OCI-M2 (cell line): Measurements from ENCODE around the gene OR6V1.
"Not testable (repeated sequence)": the region's sequence is repeated elsewhere in the genome, so short reads cannot be mapped to it uniquely, and the experiment has no call there.

ENCODE experiments used
- DNase-seq: peaks from one replicate; lab custom pipeline; 2025; ENCODE audit not compliant: unreplicated experiment; lab: John Stamatoyannopoulos, UW

Gene OR6V1

DNA sequence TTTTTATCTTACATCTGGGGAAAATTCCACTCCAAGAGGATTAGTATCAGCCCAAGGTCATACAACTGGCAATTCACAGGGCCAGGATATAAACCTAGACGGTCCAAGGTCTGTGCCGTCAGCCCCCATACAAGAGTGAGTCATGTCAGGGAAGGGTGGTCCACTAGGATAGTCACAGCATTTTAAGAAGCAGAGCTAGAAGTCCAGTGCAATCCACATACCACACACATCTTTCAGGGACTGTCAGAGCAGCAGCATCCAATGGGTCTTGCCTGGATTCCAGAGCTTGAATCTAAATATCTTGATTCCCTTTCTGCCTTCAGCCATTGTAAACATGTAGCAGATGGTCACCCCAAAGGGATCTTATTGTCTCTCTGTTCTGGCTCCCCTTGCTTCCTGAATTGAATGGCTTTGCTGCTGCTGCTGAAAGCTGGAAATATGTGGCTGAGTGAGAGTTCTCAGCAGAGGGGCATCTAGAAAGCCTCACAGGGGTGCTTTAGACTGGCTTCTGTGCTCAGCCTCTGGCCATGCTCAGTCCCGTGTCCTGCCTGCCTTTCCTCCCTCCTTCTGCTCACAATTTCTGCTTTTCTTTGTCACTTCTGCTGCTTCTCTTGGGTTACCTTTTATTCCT, 9.9 kb upstream of the OR6V1 start:
- DNase-seq: no peak

DNA sequence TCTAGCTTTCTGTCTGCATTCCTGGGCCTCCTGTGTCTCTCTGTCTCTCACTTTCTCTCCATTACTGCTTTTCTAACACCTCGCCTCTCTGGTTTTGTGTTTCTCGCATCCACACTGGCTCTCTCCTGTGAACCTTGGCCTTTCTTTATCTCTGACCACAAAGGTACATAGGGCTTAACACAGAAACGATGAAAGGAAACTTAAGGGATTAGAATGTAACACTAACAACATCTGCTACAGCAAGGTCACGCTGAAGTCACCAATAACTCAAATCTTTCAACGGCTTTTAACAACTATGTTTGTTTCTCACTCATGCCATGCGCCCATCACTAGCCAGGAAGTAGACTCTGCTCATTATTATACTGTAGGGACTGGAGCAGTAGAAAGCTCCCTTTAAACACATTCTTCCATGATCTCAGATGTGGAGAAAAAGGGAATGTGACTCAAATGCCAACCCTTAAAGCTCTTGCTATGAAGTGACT, 9.3 kb upstream of the OR6V1 start:
- DNase-seq: no peak

DNA sequence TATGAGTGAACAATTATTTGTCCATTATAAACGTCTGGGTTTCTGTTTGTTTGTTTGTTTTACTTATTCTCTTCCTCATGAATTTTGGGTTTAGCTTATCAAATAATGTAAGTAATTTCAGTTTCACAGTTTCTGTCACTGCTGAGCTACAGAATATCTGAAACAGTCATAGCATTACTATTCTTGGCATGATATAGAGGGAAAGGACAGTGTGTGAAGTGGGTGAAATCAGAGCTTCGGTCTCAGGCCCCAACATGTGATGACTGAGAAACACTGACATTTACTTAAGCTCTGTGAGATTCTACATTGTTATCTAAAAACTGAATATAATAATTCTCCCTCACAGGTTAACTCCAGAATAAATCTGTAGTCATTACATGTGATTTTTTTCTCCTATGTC, 8.8 kb upstream of the OR6V1 start:
- DNase-seq: no peak

DNA sequence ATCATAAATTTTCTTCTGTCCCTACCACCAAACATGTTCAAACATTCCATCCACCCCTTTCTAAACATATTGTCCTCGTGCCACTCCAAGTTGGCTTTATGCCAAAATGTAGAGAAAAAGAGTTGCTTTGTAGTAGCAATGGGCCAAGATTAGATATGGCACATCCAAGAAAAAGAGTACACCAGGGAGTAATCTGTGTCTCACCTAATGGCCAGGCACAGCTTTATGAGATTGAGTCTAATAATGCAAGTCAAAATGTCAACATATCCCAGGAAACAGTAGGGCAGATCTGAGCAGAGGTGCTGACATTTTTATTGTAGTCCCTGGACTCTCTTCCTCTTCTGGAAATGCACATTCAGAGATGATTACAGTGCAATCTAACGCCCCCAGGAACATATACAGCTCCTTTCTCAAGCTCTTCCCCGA, 5.7 kb upstream of the OR6V1 start:
- DNase-seq: no peak

DNA sequence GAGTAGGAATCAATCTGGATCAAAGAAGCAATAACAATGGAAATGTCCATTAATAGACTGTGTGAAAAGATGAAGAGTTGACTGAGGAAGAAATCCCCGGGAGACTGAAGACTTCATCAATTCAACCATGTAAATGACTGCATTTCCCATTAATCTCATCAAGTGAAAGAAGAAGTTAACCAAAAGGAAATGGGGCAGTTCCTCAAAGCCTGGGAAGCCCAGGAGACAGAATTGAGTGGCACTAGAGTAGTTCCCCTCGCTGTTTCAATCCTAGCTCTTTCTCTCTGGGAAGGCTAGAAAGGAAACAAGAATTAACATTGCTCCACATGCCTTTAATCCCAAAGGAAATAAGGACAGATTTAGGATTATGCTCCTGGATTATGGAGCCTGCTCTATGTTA, 4.8 kb upstream of the OR6V1 start:
- DNase-seq: no peak

DNA sequence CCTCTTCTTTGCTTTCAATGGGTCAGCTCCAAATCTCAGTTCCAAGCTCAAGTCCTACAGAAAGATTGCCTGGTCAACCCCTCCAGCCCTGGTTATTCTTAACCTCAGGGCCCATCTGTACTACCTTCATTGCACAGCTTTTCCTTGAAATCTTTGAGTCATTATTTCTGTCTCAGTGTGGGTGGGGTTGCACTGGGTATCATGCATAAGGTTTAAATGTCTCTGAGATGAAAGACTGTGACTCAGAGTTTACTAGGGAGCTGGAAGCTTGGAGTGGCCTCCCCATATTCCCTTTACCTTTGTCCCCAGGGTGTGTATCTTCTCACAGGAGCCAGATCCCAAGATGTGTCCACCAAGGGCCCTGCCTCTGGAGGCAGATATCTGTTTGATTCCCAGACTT, 3.3 kb upstream of the OR6V1 start:
- no peak for DNase-seq

DNA sequence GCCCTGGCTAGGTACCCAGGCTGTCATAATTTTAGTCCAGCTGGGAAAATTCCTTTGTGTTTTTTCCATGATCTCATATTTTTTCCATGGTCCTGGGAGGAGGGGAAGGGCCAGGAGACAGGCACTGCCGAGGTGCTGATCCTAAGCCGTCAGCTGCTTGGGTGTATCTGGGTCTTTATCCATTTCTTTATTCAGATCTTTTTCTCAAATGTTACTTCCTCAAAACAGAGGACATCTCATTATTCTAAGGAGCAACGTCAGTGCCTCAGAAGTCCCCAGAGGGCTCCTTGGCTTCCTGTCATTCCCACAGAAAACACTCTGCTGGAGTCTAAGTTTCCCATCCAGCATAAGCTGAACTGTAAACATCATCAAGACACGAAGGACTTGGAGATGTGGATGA, 2.8 kb upstream of the OR6V1 start:
- DNase-seq: no peak

DNA sequence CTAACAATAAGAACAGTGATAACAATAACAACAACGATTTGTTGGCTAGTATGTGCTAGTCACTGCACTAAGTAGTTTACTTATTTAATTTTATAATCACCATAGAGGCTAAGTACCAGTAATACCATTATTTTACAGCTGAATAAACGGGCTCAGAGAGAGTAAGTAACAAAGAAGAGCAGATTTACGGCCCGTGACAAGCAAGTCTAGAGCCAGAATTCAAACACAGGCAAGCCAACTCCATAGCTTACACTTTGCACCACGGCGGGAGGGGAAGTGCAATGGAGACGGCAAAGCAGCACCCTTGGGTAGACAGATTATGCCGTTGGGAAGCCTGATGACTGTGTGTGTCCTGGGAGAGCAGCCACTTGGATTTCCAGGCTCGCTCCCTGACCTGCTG, 1.2 kb upstream of the OR6V1 start:
- no peak for DNase-seq

DNA sequence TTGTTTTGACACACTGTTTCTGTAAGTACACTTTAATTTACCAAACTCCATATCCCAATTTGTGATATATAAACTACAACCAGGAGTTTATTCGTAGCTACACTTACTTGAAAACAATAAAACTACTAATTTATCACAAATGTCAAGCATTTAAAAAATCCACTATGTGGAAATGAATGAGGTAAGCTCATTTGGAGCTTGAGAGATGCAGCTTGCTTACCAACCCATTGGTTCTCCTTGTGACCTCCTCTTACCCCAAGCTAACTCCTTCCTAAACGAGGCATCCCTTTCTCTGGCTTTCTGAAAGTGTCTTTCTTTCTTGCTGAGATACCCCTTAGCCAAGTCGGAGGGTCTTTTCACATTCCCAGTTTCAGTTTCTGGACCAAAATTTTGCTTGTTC, 2.5 kb downstream of the OR6V1 start:
- no peak for DNase-seq

DNA sequence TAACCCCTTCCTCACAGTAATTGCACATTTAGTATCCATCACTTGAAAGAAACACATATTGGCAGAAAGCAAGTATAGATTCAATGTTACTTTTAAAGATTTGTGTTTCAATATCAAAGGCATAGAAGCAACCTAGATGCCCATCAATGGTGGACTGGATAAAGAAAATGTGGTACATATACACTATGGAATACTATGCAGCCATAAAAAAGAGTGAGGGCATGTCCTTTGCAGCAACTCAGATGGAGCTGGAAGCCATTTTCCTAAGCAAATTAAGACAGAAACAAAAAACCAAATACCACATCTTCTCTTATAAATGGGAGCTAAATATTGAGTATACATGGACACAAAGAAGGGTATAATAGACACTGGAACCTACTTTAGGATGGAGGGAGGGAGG, 3.6 kb downstream of the OR6V1 start:
- DNase-seq: no peak

DNA sequence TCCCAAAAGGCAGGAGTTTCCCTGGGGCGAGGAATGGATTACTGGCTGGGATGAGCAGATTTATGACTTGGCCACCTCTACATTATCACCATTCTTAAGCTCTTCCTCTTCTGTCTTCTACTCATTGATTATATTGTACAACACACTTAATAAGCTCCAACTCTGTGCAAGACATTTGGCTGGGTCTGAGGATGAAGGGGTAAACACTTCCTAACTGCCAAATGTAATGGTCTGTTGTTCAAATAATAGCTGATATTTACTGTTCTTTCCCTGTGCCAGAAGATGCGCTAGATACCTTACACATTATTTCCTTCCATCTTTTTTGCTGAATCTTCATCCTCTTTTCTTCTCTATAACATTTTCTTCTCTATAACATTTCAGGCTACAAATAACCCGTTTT, 11.6 kb downstream of the OR6V1 start:
- no peak for DNase-seq

DNA sequence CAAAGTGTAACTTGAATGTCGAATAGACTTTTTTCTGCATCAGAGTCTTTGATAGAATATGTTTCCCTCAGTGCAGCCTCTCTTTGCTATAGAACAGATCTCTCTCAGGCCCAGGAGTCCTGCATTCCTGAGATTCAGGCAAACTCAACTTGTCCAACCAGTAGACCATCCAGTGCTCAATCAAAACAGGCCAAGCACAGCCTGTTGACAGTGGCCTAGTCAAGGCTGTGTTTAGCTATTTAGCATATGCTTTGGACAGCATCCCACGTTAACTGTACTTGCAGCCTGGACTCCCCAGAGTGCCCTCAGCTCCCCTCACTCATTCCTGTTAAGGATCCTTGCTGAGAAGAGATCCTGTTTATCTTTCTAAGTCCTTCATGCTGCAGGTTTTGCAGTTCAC, 16.3 kb downstream of the OR6V1 start:
- no peak for DNase-seq

DNA sequence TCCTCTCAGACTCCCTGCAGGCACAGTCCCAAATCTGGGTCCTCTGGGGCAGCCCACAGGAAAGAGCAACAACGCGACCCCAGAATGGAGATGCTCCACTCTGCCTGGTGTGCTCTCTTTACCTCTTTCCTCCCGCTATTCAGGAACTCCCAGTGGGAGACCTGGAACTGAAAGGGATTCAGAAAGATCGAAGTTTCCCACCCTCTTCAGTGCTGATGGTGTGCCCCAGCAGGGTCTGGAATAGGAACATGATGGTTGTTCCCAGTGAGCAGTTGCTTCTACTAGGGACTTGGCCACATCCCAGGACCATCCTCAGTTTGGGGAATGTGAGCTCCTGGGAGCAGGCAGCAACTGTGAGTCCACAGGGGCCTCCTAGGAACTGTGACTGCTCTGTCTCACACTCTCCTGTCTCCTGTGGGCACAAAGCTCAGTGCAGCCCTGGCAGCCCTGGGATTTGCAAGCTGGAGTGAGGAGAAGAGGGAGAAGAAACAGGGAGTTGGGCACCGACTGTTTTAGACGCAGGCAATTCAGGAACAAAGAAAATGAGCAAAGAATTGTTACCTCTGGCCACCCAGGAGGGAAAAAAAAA, 17.9 kb downstream of the OR6V1 start:
- DNase-seq: no peak

DNA sequence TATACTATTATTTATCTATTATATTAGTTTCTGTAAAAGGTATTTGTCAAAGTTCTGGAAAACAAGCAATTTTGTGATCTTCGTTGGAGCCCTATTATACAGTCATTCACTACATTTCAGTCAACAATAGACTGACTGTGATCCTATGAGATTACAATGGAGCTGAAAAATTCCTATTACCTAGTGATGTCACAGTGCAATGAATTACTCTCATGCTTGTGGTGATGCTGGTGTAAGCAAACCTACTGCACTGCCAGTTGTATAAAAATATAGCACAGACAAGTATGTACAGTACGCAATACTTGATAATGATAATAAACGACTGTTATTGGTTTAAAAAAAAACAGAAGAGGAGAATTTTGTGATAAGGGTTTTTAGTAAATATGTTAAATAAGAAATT, 21.4 kb downstream of the OR6V1 start:
- no peak for DNase-seq

DNA sequence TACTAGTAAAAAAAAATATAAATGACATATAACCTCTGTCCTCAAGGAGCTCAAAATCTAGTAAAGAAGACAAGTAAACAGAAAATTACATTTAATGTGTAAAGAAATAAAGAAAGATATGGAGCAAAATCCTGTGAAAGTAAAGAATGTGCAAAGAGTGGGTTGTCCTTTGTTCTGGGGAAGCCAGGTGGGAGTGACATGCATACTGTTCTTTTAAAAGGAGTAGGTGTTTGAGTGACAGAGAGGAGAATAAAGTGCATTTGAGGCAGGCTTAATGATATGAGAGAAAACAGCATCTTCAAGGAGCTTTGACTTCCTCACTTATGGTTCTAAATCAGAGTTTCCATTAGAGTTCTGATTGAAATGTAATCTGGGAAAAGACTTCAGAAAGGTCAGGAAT, 22.0 kb downstream of the OR6V1 start:
- no peak for DNase-seq

DNA sequence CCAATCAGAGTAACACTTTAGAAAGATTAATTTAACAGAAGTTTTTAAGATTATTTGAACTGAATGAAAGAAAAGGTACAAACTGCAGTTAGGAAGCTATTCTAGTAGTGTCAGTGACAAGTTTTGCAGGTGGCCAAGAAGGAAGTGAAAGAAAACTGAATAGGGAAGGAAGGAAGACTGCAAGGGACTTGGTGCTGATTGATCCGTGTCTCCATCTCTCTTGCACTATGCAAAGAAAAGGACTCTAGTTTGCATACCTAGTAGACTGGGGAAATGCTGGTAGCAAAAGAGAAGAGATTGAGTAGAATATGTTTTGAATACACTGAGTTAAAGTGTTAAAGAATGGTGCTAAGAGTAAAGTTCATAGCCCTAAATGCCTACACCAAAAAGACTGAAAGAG, 33.0 kb downstream of the OR6V1 start:
- no peak for DNase-seq

DNA sequence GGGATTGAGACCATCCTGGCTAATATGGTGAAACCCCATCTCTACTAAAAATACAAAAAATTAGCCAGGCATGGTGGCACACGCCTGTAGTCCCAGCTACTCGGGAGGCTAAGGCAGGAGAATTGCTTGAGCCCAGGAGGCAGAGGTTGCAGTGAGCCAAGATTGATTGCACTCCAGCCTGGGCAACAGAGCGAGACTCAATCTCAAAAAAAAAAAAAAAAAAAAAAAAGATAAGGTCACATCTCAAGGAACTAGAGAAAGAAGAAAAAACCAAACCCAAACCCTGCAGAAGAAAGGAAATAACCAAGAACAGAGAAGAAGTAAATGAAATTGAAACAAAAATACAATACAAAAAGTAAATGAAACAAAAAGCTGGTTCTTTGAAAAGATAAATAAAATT, 33.5 kb downstream of the OR6V1 start:
- DNase-seq: not testable (repeated sequence)

DNA sequence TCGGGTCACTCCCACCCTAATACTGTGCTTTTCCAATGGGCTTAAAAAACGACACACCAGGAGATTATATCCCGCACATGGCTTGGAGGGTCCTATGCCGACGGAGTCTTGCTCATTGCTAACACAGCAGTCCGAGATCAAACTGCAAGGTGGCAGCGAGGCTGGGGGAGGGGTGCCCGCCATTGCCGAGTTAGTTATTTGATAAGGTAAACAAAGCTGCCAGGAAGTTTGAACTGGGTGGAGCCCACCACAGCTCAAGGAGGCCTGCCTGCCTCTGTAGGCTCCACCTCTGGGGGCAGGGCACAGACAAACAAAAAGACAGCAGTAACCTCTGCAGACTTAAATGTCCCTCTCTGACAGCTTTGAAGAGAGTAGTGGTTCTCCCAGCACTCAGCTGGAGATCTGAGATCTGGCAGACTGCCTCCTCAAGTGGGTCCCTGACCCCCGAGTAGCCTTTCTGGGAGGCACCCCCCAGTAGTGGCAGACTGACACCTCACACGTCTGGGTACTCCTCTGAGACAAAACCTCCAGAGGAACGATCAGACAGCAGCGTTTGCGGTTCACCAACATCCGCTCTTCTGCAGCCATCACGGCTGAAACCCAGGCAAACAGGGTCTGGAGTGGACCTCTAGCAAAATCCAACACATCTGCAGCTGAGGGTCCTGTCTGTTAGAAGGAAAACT, 36.5 kb downstream of the OR6V1 start:
- DNase-seq: not testable (repeated sequence)

DNA sequence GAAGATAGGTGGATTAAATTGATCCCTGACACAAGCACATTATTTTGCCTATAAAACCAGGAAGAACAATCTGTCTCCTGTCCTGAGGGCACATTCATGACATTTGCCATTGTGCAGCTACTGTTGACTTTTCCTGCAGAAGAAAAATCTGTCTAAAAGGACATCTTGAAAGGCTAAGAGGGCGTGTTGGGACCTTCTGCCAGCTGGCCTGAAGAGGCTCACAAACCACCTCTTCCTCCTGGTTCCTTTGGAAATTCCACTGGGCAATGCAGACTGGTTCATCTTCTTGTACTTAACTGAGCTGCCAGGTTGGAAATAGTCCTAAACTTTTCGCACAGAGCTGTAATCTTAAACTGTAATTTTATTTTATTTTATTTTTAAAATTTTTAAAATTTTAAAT, 44.0 kb downstream of the OR6V1 start:
- DNase-seq: no peak

DNA sequence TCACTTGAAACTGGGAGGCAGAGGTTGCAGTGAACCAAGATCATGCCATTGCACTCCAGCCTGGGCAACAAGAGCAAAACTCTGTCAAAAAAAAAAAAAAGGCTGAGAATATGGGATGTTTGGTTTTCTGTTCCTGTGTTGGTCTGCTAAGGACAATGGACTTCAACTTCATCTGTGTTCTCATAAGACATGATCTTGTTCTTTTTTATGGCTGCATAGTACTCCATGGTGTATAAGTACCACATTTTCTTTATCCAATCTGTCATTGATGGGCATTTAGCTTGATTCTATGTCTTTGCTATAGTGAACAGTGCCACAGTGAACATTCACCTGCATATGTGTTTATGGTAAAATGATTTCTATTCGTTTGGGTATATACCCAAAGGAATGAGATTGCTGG, 47.4 kb downstream of the OR6V1 start:
- not testable (repeated sequence) for DNase-seq
